ENCODE results near the gene TSC22D1.

GRCh38 chr13:44459674-44460073 is 116.5 kb downstream of the TSC22D1 start:
- no peak for TF ChIP-seq CTCF (IDR thresholded peaks at IDR 0.05; ENCODE audit: insufficient read depth, low read length, poor library complexity, severe bottlenecking)
- TF ChIP-seq EZH2phosphoT487 (conservative IDR thresholded peaks at IDR 0.05; ENCODE audit: low read length) = no peak

All from SU-DHL-6 (cell line).